Ureter (tissue), 1 donor: ENCODE data around the gene PAXX. TPM values are rescaled to one million over a fixed set of nuclear protein-coding genes. Genes with fewer than 3 reads are reported as not detected.
"Not testable (repeated sequence)": the region's sequence is repeated elsewhere in the genome, so short reads cannot be mapped to it uniquely, and the experiment has no call there.

ENCODE experiments used
- DNase-seq: peaks from one replicate; pipeline ENCODE4 v3.0.0-alpha.2; 2020; ENCODE audit warnings: low spot score
- total RNA-seq: library from RNA; stranded (reverse); gene quantifications from one replicate; pipeline ENCODE4 v1.2.4, GENCODE V29; 2023
- donor health status: DM: yes; HTN: yes; CAD: no.

Gene PAXX
- total RNA-seq, 1 donor from 2014 or later, result 51.5 TPM

GRCh38 chr9:137032858-137033257 lies 40.6 kb downstream of the PAXX start:
- DNase-seq, result no peak

GRCh38 chr9:137033481-137033880 lies 41.3 kb downstream of the PAXX start:
- DNase-seq, result not testable (repeated sequence)

- DNase-seq, result no peak
Observed at GRCh38 chr9:137034039-137034708, 42.0 kb downstream of the PAXX start.

GRCh38 chr9:137034709-137035506 lies 42.7 kb downstream of the PAXX start:
- peak; percentile 86 for DNase-seq

- no peak for DNase-seq
Observed at GRCh38 chr9:137035507-137035834, 43.2 kb downstream of the PAXX start.

GRCh38 chr9:137035937-137036336 lies 43.7 kb downstream of the PAXX start:
- no peak for DNase-seq

GRCh38 chr9:137037035-137037434 lies 44.8 kb downstream of the PAXX start:
- DNase-seq, result no peak

GRCh38 chr9:137037483-137037882 lies 45.3 kb downstream of the PAXX start:
- DNase-seq, result no peak

- no peak for DNase-seq
Observed at GRCh38 chr9:137038916-137039315, 46.7 kb downstream of the PAXX start.

GRCh38 chr9:137039611-137040366 lies 47.6 kb downstream of the PAXX start:
- DNase-seq, result no peak

GRCh38 chr9:137040568-137040967 lies 48.3 kb downstream of the PAXX start:
- no peak for DNase-seq

GRCh38 chr9:137041124-137041523 lies 48.9 kb downstream of the PAXX start:
- DNase-seq, result no peak

GRCh38 chr9:137042751-137043727 lies 50.8 kb downstream of the PAXX start:
- no peak for DNase-seq

Other genes with a start within 250 kb of the PAXX start
- gene LCN10, start 249.5 kb upstream of the PAXX start, total RNA-seq, result 40.6 TPM
- 62.8 TPM for gene LCN6, start 243.9 kb upstream of the PAXX start, total RNA-seq
- gene LCN8, start 234.2 kb upstream of the PAXX start, total RNA-seq, result not detected
- not detected for gene LCN15, start 227.9 kb upstream of the PAXX start, total RNA-seq
- 80.8 TPM for gene TMEM141, start 201.1 kb upstream of the PAXX start, total RNA-seq
- gene CCDC183, start 196.1 kb upstream of the PAXX start, total RNA-seq, result 0.18 TPM
- gene RABL6, start 184.5 kb upstream of the PAXX start, total RNA-seq, result 60.2 TPM
- gene AJM1, start 149.9 kb upstream of the PAXX start, total RNA-seq, result 4.8 TPM
- 109 TPM for gene PHPT1, start 143.0 kb upstream of the PAXX start, total RNA-seq
- 10.7 TPM for gene MAMDC4, start 140.1 kb upstream of the PAXX start, total RNA-seq
- 338 TPM for gene EDF1, start 126.1 kb upstream of the PAXX start, total RNA-seq
- 16.4 TPM for gene TRAF2, start 105.9 kb upstream of the PAXX start, total RNA-seq
- gene FBXW5, start 47.7 kb upstream of the PAXX start, total RNA-seq, result 62.4 TPM
- 1.6 TPM for gene C8G, start 47.2 kb upstream of the PAXX start, total RNA-seq
- 3.4 TPM for gene LCN12, start 40.1 kb upstream of the PAXX start, total RNA-seq
- gene PTGDS, start 14.9 kb upstream of the PAXX start, total RNA-seq, result 111 TPM
- 1.7 TPM for gene LCNL1, start 9.4 kb upstream of the PAXX start, total RNA-seq
- 3.6 TPM for gene CLIC3, start 4.1 kb downstream of the PAXX start, total RNA-seq
- gene ABCA2, start 35.8 kb downstream of the PAXX start, total RNA-seq, result 25.7 TPM
- not detected for gene FUT7, start 39.7 kb downstream of the PAXX start, total RNA-seq
- 138 TPM for gene NPDC1, start 53.8 kb downstream of the PAXX start, total RNA-seq
- 1.3 TPM for gene ENTPD2, start 61.6 kb downstream of the PAXX start, total RNA-seq
- 1.6 TPM for gene SAPCD2, start 78.1 kb downstream of the PAXX start, total RNA-seq
- 12.7 TPM for gene UAP1L1, start 85.1 kb downstream of the PAXX start, total RNA-seq
- gene MAN1B1, start 94.6 kb downstream of the PAXX start, total RNA-seq, result 57.8 TPM
- gene DPP7, start 122.3 kb downstream of the PAXX start, total RNA-seq, result 157 TPM
- gene GRIN1, start 146.7 kb downstream of the PAXX start, total RNA-seq, result 0.21 TPM
- not detected for gene LRRC26, start 177.6 kb downstream of the PAXX start, total RNA-seq
- not detected for gene TMEM210, start 179.6 kb downstream of the PAXX start, total RNA-seq
- 74.5 TPM for gene ANAPC2, start 196.1 kb downstream of the PAXX start, total RNA-seq
- gene SSNA1, start 196.3 kb downstream of the PAXX start, total RNA-seq, result 58.3 TPM
- gene TPRN, start 208.3 kb downstream of the PAXX start, total RNA-seq, result 17.6 TPM
- gene TMEM203, start 213.2 kb downstream of the PAXX start, total RNA-seq, result 36.2 TPM
- 20.3 TPM for gene NDOR1, start 213.3 kb downstream of the PAXX start, total RNA-seq
- gene RNF208, start 229.8 kb downstream of the PAXX start, total RNA-seq, result 6.5 TPM
- gene CYSRT1, start 232.8 kb downstream of the PAXX start, total RNA-seq, result 1.9 TPM
- gene RNF224, start 235.1 kb downstream of the PAXX start, total RNA-seq, result 0.34 TPM
- gene SLC34A3, start 238.5 kb downstream of the PAXX start, total RNA-seq, result not detected
- gene TUBB4B, start 248.9 kb downstream of the PAXX start, total RNA-seq, result 351 TPM